Karpas-422 (cell line): ENCODE results near the gene DPH1. TPM values are rescaled to one million over a fixed set of nuclear protein-coding genes. Genes with fewer than 3 reads are reported as not detected.

Experiments used
- DNase-seq: peaks from one replicate; pipeline ENCODE4 v3.0.0-alpha.2; 2015
- H2AFZ ChIP-seq: fragments of 200-600 bp; sonication (generic); 2 replicates; pipeline ENCODE4 v1.6.1; 2014; ENCODE audit warnings: antibody characterized with exemption, low read length, mixed read lengths
- H3K27ac ChIP-seq: fragments of 200-600 bp; sonication (generic); 2 replicates; pipeline ENCODE4 v1.5.1; 2014; ENCODE audit warnings: mild to moderate bottlenecking, low read length, moderate library complexity
- H3K27me3 ChIP-seq: fragments of 200-600 bp; sonication (generic); 2 replicates; pipeline ENCODE4 v1.6.1; 2014; ENCODE audit warnings: low read length, mixed read lengths
- H3K36me3 ChIP-seq: fragments of 200-600 bp; sonication (generic); 2 replicates; pipeline ENCODE4 v1.6.1; 2014; ENCODE audit warnings: low read length, mixed read lengths; ENCODE audit not compliant: insufficient read depth
- H3K4me1 ChIP-seq: fragments of 200-600 bp; sonication (generic); 2 replicates; pipeline ENCODE4 v1.6.1; 2014; ENCODE audit warnings: mild to moderate bottlenecking, low read length, mixed read lengths
- H3K4me2 ChIP-seq: fragments of 200-600 bp; sonication (generic); 2 replicates; pipeline ENCODE4 v1.6.1; 2014; ENCODE audit warnings: low read length, low read depth, mild to moderate bottlenecking; ENCODE audit not compliant: poor library complexity, severe bottlenecking
- H3K4me3 ChIP-seq: fragments of 200-600 bp; sonication (generic); 2 replicates; pipeline ENCODE4 v1.5.1; 2014; ENCODE audit warnings: mild to moderate bottlenecking, antibody characterized with exemption, low read length, mixed read lengths
- H3K79me2 ChIP-seq: fragments of 200-600 bp; sonication (generic); 2 replicates; pipeline ENCODE4 v1.6.1; 2014; ENCODE audit warnings: mild to moderate bottlenecking, low read length, mixed read lengths
- H3K9ac ChIP-seq: fragments of 200-600 bp; sonication (generic); 2 replicates; pipeline ENCODE4 v1.6.0; 2014; ENCODE audit warnings: low read length
- H3K9me2 ChIP-seq: fragments of 200-600 bp; sonication (generic), shearing (Covaris generic); replicated peaks from 2 replicates; pipeline ENCODE4 v1.6.0; 2014; ENCODE audit warnings: mild to moderate bottlenecking, low read length, moderate library complexity; ENCODE audit not compliant: insufficient read depth
- H3K9me3 ChIP-seq: fragments of 300-700, 200-600 bp; sonication (generic); 2 replicates; pipeline ENCODE4 v1.6.1; 2014; ENCODE audit warnings: low read length, mixed read lengths
- H4K20me1 ChIP-seq: fragments of 200-600 bp; sonication (generic); 2 replicates; pipeline ENCODE4 v1.6.1; 2014; ENCODE audit warnings: mild to moderate bottlenecking, antibody characterized with exemption, low read length, low read depth; ENCODE audit not compliant: insufficient read depth
- total RNA-seq: library from RNA; depleted of rRNA; stranded (reverse); fragments of >200 nt; shearing (Covaris generic); gene quantifications from 2 replicates; pipeline ENCODE4 v1.2.3, GENCODE V29; 2014; ENCODE audit warnings: low replicate concordance

The DPH1 gene
- total RNA-seq, 1 experiment from 2014 or later = 37.5 TPM

GRCh38 chr17:2068031-2068518, 38.1 kb downstream of the DPH1 start:
- no peak for DNase-seq
- H3K4me1 ChIP-seq = peaks cover 41% of the 10 kb centered on the region
- no peaks in the 10 kb centered on the region for H3K36me3 ChIP-seq
- H3K27ac ChIP-seq = no peak overlapping the region
- H3K9ac ChIP-seq = no peak overlapping the region
- H3K27me3 ChIP-seq = no peaks in the 10 kb centered on the region
- no peak overlapping the region for H3K4me2 ChIP-seq
- no peak overlapping the region for H2AFZ ChIP-seq
- H3K9me2 ChIP-seq = no peaks in the 10 kb centered on the region
- no peaks in the 10 kb centered on the region for H3K79me2 ChIP-seq
- H3K4me3 ChIP-seq = no peak overlapping the region
- no peaks in the 10 kb centered on the region for H3K9me3 ChIP-seq
- H4K20me1 ChIP-seq = peaks cover 6% of the 10 kb centered on the region; the same call in 1 of the 2 replicates

DNA sequence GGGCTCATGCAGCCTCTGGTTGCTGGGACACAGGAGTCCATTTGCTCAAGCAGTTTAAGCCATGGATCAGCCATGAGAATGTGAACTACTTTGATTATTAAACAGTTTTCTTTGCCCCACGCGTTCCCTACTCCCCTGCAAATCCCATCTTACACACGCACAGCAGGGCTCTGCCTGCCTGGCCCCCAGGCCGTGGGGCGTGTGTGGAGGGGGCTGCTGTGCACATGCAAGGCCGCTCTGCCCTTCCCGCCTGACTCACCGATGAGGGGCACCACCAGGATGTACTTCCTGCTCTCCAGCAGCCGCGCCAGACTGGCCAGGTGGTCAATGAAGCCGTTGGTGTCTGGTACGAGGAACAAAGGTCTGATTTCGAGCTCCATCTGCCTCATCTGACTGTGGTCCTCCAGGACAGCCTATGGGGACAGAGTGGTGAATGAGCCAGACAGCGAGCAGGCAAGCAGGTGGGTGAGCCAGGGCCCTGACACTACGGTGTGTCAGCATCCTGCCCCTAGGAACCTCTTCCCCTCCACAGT, 38.6 kb downstream of the DPH1 start:
- H3K27me3 ChIP-seq = no peaks in the 10 kb centered on the region
- H3K27ac ChIP-seq = no peak overlapping the region
- no peaks in the 10 kb centered on the region for H3K79me2 ChIP-seq
- no peak overlapping the region for H3K4me2 ChIP-seq
- DNase-seq = no peak
- no peak overlapping the region for H3K9ac ChIP-seq
- no peaks in the 10 kb centered on the region for H3K9me2 ChIP-seq
- H3K4me3 ChIP-seq = no peak overlapping the region
- H3K9me3 ChIP-seq = no peaks in the 10 kb centered on the region
- no peaks in the 10 kb centered on the region for H3K36me3 ChIP-seq
- peaks cover under 1% of the 10 kb centered on the region; the same call in 1 of the 2 replicates for H4K20me1 ChIP-seq
- H3K4me1 ChIP-seq = peaks cover 36% of the 10 kb centered on the region
- H2AFZ ChIP-seq = no peak overlapping the region

- Histone ChIP-seq H3K27ac (no peak overlapping the region), H3K9me3 (no peaks in the 10 kb centered on the region), H3K79me2 (no peaks in the 10 kb centered on the region), H3K9ac (no peak overlapping the region), H3K4me3 (no peak overlapping the region), H3K4me1 (peaks cover 23% of the 10 kb centered on the region), H3K9me2 (no peaks in the 10 kb centered on the region), H4K20me1 (no peaks in the 10 kb centered on the region), H3K36me3 (no peaks in the 10 kb centered on the region), H3K4me2 (no peak overlapping the region), H2AFZ (no peak overlapping the region), H3K27me3 (no peaks in the 10 kb centered on the region)
- DNase-seq = peak; percentile 58
Measured at GRCh38 chr17:2070241-2071023, 40.5 kb downstream of the DPH1 start.

DNA sequence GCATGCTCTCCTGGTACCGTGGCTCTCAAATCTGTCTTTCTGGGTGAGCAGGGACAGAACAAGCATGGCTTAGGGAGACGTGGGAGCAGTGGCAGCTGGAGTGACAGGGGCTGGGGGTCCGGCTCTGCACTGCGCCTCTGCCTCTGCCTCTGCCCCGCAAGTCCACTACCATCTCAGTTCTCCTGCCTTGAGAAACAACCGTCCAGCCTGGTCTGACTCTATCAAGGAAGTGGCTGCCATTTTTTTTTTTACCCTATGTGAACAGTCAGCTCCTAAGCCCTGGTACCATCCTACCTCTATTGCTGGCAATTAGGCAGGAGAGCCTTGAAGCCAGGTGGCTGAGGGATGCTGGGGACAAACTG, 41.1 kb downstream of the DPH1 start:
- no peak for DNase-seq
- Histone ChIP-seq H2AFZ (no peak overlapping the region), H3K9me3 (no peaks in the 10 kb centered on the region), H3K79me2 (no peaks in the 10 kb centered on the region), H3K9me2 (no peaks in the 10 kb centered on the region), H3K4me1 (peaks cover 18% of the 10 kb centered on the region), H3K27ac (no peak overlapping the region), H3K27me3 (no peaks in the 10 kb centered on the region), H3K4me2 (no peak overlapping the region), H3K4me3 (no peak overlapping the region), H3K9ac (no peak overlapping the region), H3K36me3 (no peaks in the 10 kb centered on the region), H4K20me1 (no peaks in the 10 kb centered on the region)

GRCh38 chr17:2071455-2072281, 41.7 kb downstream of the DPH1 start:
- no peaks in the 10 kb centered on the region for H3K36me3 ChIP-seq
- H3K9me3 ChIP-seq = no peaks in the 10 kb centered on the region
- H3K9ac ChIP-seq = no peak overlapping the region
- H3K79me2 ChIP-seq = no peaks in the 10 kb centered on the region
- peaks cover 14% of the 10 kb centered on the region for H3K4me1 ChIP-seq
- no peak overlapping the region for H2AFZ ChIP-seq
- H3K4me2 ChIP-seq = no peak overlapping the region
- H3K27ac ChIP-seq = no peak overlapping the region
- H3K9me2 ChIP-seq = no peaks in the 10 kb centered on the region
- no peaks in the 10 kb centered on the region for H4K20me1 ChIP-seq
- H3K27me3 ChIP-seq = no peaks in the 10 kb centered on the region
- no peak for DNase-seq
- H3K4me3 ChIP-seq = no peak overlapping the region

- no peak overlapping the region for H3K9ac ChIP-seq
- no peak overlapping the region for H3K27ac ChIP-seq
- H2AFZ ChIP-seq = no peak overlapping the region
- H3K36me3 ChIP-seq = no peaks in the 10 kb centered on the region
- no peaks in the 10 kb centered on the region for H3K27me3 ChIP-seq
- H3K9me2 ChIP-seq = no peaks in the 10 kb centered on the region
- peaks cover 14% of the 10 kb centered on the region for H3K4me1 ChIP-seq
- no peak for DNase-seq
- no peak overlapping the region for H3K4me3 ChIP-seq
- H4K20me1 ChIP-seq = no peaks in the 10 kb centered on the region
- no peak overlapping the region for H3K4me2 ChIP-seq
- H3K79me2 ChIP-seq = no peaks in the 10 kb centered on the region
- no peaks in the 10 kb centered on the region for H3K9me3 ChIP-seq
Measured at GRCh38 chr17:2074919-2075318, 45.0 kb downstream of the DPH1 start.

GRCh38 chr17:2075336-2076086, 45.6 kb downstream of the DPH1 start:
- no peak overlapping the region for H3K27ac ChIP-seq

More at GRCh38 chr17:2075336-2076086, 45.6 kb downstream of the DPH1 start:
- DNase-seq = no peak
- H3K9me2 ChIP-seq = no peaks in the 10 kb centered on the region
- no peaks in the 10 kb centered on the region for H3K36me3 ChIP-seq
- H3K27me3 ChIP-seq = no peaks in the 10 kb centered on the region
- H4K20me1 ChIP-seq = no peaks in the 10 kb centered on the region
- no peak overlapping the region for H2AFZ ChIP-seq
- H3K4me2 ChIP-seq = no peak overlapping the region
- H3K4me3 ChIP-seq = no peak overlapping the region
- peaks cover 13% of the 10 kb centered on the region for H3K4me1 ChIP-seq
- no peak overlapping the region for H3K9ac ChIP-seq
- no peaks in the 10 kb centered on the region for H3K79me2 ChIP-seq
- no peaks in the 10 kb centered on the region for H3K9me3 ChIP-seq
